Liver (tissue), 9 donors: Measurements from ENCODE around the gene PPP6R1. TPM values are rescaled to one million over a fixed set of nuclear protein-coding genes. Genes with fewer than 3 reads are reported as not detected.

Experiments used
- DNase-seq: peaks from one replicate; pipeline ENCODE4 v3.0.0-alpha.2; 2017; ENCODE audit warnings: low spot score
- H3K27ac ChIP-seq, 2 donors: one replicate each; pipeline ENCODE4 v1.7.0; 2013; ENCODE audit warnings: inconsistent platforms in 2 of 2, low read length in 2 of 2, control low read depth in 1 of 2, low read depth in 1 of 2, mild to moderate bottlenecking in 1 of 2
- H3K27me3 ChIP-seq, 4 donors: one replicate each; pipeline versions ENCODE4 v1.6.1 to v1.7.0; 2013; ENCODE audit warnings: low read length in 3 of 4, inconsistent platforms in 1 of 4, mild to moderate bottlenecking in 1 of 4, moderate library complexity in 1 of 4; ENCODE audit not compliant: control insufficient read depth in 4 of 4, insufficient read depth in 4 of 4
- H3K36me3 ChIP-seq, 4 donors: one replicate each; pipeline versions ENCODE4 v1.6.1 to v1.7.0; 2013; ENCODE audit warnings: low read length in 3 of 4, mild to moderate bottlenecking in 3 of 4, low read depth in 1 of 4, moderate library complexity in 1 of 4; ENCODE audit not compliant: control insufficient read depth in 4 of 4, insufficient read depth in 3 of 4
- H3K4me1 ChIP-seq, 4 donors: one replicate each; pipeline versions ENCODE4 v1.6.1 to v1.7.0; 2013; ENCODE audit warnings: low read length in 3 of 4, mild to moderate bottlenecking in 3 of 4, moderate library complexity in 1 of 4; ENCODE audit not compliant: control insufficient read depth in 4 of 4, insufficient read depth in 4 of 4
- H3K4me3 ChIP-seq, 3 donors: one replicate each; pipeline versions ENCODE4 v1.6.1 to v1.7.0; 2013; ENCODE audit warnings: low read length in 3 of 3, control low read depth in 1 of 3, low read depth in 1 of 3, mild to moderate bottlenecking in 1 of 3
- H3K9ac ChIP-seq, 2 donors: one replicate each; pipeline ENCODE4 v1.7.0; 2013; ENCODE audit warnings: low read length in 2 of 2, mild to moderate bottlenecking in 2 of 2, moderate library complexity in 2 of 2, control low read depth in 1 of 2, low read depth in 1 of 2
- H3K9me3 ChIP-seq, 4 donors: one replicate each; pipeline versions ENCODE4 v1.6.1 to v1.7.0; 2013; ENCODE audit warnings: low read length in 3 of 4; ENCODE audit not compliant: control insufficient read depth in 4 of 4
- EGR1 ChIP-seq, 2 donors: IDR thresholded peaks; 2 replicates each; pipeline ENCODE4 v1.6.1; 2016 to 2018; ENCODE audit warnings: antibody characterized with exemption in 2 of 2, low read depth in 2 of 2
- FOXA1 ChIP-seq: IDR thresholded peaks from 2 replicates; pipeline ENCODE4 v1.6.1; 2016; ENCODE audit warnings: antibody characterized with exemption
- FOXA2 ChIP-seq: IDR thresholded peaks from 2 replicates; pipeline ENCODE4 v1.6.1; 2016; ENCODE audit warnings: antibody characterized with exemption
- GABPA ChIP-seq, 2 donors: IDR thresholded peaks in 1 of 2; conservative IDR thresholded peaks in 1 of 2; 2 replicates each; pipeline ENCODE4 v1.6.1; 2016; ENCODE audit warnings: antibody characterized with exemption in 2 of 2, mild to moderate bottlenecking in 1 of 2, moderate library complexity in 1 of 2
- HNF4A ChIP-seq, 2 donors: conservative IDR thresholded peaks; 2 replicates each; pipeline ENCODE4 v1.6.1; 2016; ENCODE audit warnings: antibody characterized with exemption in 2 of 2, mild to moderate bottlenecking in 2 of 2
- JUND ChIP-seq, 2 donors: IDR thresholded peaks; 2 replicates each; pipeline ENCODE4 v1.6.1; 2016; ENCODE audit warnings: antibody characterized with exemption in 2 of 2
- NR2F2 ChIP-seq: IDR thresholded peaks from 2 replicates; pipeline ENCODE4 v1.6.1; 2016; ENCODE audit warnings: antibody characterized with exemption
- RXRA ChIP-seq, 2 donors: IDR thresholded peaks; 2 replicates each; pipeline ENCODE4 v1.6.1; 2017 to 2018; ENCODE audit warnings: antibody characterized with exemption in 2 of 2, mild to moderate bottlenecking in 1 of 2
- SP1 ChIP-seq: IDR thresholded peaks from 2 replicates; pipeline ENCODE4 v1.6.1; 2018; ENCODE audit warnings: antibody characterized with exemption, mild to moderate bottlenecking
- TAF1 ChIP-seq: conservative IDR thresholded peaks from 2 replicates; pipeline ENCODE4 v1.6.1; 2016; ENCODE audit warnings: antibody characterized with exemption, mild to moderate bottlenecking
- YY1 ChIP-seq: IDR thresholded peaks from 2 replicates; pipeline ENCODE4 v1.6.1; 2016; ENCODE audit warnings: antibody characterized with exemption, mild to moderate bottlenecking
- WGBS: extraction: QIAGEN DNeasy Blood & Tissue Kit; methylation state at CpG from one replicate; pipeline ENCODE4 v1.1.7; 2013; 5-methylcytosine and 5-hydroxymethylcytosine counted together
- polyA plus RNA-seq, 2 donors: library from polyadenylated mRNA; stranded (reverse) in 1 of 2; unstranded in 1 of 2; fragments of 200-250 nt in 1 of 2; fragments of >200 nt in 1 of 2; fragmentation: Nextera tagmentation in 1 of 2; extraction: Ambion mirVana in 1 of 2; gene quantifications; one replicate each; pipeline versions ENCODE4 v1.2.1 to v1.2.3, GENCODE V29; 2013 to 2015
- total RNA-seq, 2 donors: library from RNA; depleted of rRNA; stranded (reverse); fragments of >200 nt; gene quantifications; one replicate each; pipeline ENCODE4 v1.2.3, GENCODE V29; 2014
- TF ChIP-seq, protein P1 (sequence below): IDR thresholded peaks from 2 replicates; pipeline ENCODE4 v1.6.1; 2016; ENCODE audit warnings: antibody characterized with exemption
- TF ChIP-seq, protein P2 (sequence below): IDR thresholded peaks from 2 replicates; pipeline ENCODE4 v1.6.1; 2016; ENCODE audit warnings: antibody characterized with exemption, mild to moderate bottlenecking
- TF ChIP-seq, protein P3 (sequence below): fragments of 150-350 bp; IDR thresholded peaks from 2 replicates; pipeline ENCODE4 v1.5.1; 2017; ENCODE audit warnings: improper control_type of control experiment, low read depth, low read length; ENCODE audit not compliant: missing input control
- TF ChIP-seq, protein P4 (sequence below): IDR thresholded peaks from 2 replicates; pipeline ENCODE4 v1.6.1; 2016; ENCODE audit warnings: antibody characterized with exemption
- TF ChIP-seq, protein P5 (sequence below): IDR thresholded peaks from 2 replicates; pipeline ENCODE4 v1.6.1; 2016; ENCODE audit warnings: antibody characterized with exemption
- donor health status: healthy.
- donor health status: healthy.
- donor health status: healthy.
- donor health status: healthy.
- donor health status: healthy.

PPP6R1 gene
- total and polyA plus RNA-seq, 4 donors, result 5.5 to 40.1 (median 22.5) TPM

DNA sequence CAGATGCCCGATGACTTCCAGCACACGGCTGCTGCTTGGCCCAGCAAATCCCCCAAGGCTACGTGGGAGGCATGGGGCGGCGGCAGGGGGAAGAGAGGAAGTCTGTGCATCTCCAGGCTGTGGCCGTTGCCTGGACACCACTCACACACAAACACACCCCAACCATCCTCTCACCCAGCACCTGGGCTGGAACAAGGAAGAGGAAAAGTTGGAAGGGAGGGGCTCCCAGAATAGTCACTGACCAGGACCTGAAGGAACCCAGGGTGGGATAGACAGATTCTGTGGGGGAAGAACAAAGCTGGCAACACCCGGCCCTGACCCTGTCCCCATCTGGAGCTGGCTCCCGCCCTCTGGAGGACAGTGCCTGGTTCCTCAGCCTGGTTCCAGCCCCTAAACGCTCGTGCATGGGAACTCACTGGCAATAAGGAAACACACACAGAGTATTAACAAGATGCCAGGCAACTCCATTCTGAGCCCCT, 11.2 kb downstream of the PPP6R1 start:
- H3K27ac ChIP-seq, result no peak overlapping the region
- H3K27me3 ChIP-seq, result no peaks in the 10 kb centered on the region
- peaks cover 0 to 11% (median 4%) of the 10 kb centered on the region in 4 donors for H3K4me1 ChIP-seq
- H3K9ac ChIP-seq, result no peak overlapping the region
- WGBS, result 73% methylated on average over 10 of the region's 10 CpGs
- peaks cover 9 to 40% (median 23%) of the 10 kb centered on the region in 4 donors for H3K36me3 ChIP-seq
- DNase-seq, result no peak
- no peak for TF ChIP-seq FOXA1
- no peak for TF ChIP-seq JUND (IDR thresholded peaks at IDR 0.05)
- TF ChIP-seq, protein P1, sequence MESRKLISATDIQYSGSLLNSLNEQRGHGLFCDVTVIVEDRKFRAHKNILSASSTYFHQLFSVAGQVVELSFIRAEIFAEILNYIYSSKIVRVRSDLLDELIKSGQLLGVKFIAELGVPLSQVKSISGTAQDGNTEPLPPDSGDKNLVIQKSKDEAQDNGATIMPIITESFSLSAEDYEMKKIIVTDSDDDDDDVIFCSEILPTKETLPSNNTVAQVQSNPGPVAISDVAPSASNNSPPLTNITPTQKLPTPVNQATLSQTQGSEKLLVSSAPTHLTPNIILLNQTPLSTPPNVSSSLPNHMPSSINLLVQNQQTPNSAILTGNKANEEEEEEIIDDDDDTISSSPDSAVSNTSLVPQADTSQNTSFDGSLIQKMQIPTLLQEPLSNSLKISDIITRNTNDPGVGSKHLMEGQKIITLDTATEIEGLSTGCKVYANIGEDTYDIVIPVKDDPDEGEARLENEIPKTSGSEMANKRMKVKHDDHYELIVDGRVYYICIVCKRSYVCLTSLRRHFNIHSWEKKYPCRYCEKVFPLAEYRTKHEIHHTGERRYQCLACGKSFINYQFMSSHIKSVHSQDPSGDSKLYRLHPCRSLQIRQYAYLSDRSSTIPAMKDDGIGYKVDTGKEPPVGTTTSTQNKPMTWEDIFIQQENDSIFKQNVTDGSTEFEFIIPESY, result no peak
- no peak for TF ChIP-seq GABPA (IDR thresholded peaks at IDR 0.05 in 1 of 2, conservative IDR thresholded peaks at IDR 0.05 in 1 of 2)
- TF ChIP-seq, protein P2, sequence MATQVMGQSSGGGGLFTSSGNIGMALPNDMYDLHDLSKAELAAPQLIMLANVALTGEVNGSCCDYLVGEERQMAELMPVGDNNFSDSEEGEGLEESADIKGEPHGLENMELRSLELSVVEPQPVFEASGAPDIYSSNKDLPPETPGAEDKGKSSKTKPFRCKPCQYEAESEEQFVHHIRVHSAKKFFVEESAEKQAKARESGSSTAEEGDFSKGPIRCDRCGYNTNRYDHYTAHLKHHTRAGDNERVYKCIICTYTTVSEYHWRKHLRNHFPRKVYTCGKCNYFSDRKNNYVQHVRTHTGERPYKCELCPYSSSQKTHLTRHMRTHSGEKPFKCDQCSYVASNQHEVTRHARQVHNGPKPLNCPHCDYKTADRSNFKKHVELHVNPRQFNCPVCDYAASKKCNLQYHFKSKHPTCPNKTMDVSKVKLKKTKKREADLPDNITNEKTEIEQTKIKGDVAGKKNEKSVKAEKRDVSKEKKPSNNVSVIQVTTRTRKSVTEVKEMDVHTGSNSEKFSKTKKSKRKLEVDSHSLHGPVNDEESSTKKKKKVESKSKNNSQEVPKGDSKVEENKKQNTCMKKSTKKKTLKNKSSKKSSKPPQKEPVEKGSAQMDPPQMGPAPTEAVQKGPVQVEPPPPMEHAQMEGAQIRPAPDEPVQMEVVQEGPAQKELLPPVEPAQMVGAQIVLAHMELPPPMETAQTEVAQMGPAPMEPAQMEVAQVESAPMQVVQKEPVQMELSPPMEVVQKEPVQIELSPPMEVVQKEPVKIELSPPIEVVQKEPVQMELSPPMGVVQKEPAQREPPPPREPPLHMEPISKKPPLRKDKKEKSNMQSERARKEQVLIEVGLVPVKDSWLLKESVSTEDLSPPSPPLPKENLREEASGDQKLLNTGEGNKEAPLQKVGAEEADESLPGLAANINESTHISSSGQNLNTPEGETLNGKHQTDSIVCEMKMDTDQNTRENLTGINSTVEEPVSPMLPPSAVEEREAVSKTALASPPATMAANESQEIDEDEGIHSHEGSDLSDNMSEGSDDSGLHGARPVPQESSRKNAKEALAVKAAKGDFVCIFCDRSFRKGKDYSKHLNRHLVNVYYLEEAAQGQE, result no peak
- TF ChIP-seq NR2F2, result no peak
- TF ChIP-seq RXRA (IDR thresholded peaks at IDR 0.05), result no peak
- no peak for TF ChIP-seq YY1
- TF ChIP-seq, protein P3, sequence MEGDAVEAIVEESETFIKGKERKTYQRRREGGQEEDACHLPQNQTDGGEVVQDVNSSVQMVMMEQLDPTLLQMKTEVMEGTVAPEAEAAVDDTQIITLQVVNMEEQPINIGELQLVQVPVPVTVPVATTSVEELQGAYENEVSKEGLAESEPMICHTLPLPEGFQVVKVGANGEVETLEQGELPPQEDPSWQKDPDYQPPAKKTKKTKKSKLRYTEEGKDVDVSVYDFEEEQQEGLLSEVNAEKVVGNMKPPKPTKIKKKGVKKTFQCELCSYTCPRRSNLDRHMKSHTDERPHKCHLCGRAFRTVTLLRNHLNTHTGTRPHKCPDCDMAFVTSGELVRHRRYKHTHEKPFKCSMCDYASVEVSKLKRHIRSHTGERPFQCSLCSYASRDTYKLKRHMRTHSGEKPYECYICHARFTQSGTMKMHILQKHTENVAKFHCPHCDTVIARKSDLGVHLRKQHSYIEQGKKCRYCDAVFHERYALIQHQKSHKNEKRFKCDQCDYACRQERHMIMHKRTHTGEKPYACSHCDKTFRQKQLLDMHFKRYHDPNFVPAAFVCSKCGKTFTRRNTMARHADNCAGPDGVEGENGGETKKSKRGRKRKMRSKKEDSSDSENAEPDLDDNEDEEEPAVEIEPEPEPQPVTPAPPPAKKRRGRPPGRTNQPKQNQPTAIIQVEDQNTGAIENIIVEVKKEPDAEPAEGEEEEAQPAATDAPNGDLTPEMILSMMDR, result no peak
- TF ChIP-seq FOXA2, result no peak
- no peak for TF ChIP-seq SP1
- TF ChIP-seq EGR1 (IDR thresholded peaks at IDR 0.05; ENCODE audit: low read depth in 2 of 2), result no peak
- TF ChIP-seq, protein P4, sequence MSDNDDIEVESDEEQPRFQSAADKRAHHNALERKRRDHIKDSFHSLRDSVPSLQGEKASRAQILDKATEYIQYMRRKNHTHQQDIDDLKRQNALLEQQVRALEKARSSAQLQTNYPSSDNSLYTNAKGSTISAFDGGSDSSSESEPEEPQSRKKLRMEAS, result no peak
- TF ChIP-seq, protein P5, sequence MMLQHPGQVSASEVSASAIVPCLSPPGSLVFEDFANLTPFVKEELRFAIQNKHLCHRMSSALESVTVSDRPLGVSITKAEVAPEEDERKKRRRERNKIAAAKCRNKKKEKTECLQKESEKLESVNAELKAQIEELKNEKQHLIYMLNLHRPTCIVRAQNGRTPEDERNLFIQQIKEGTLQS, result no peak
- no peak for TF ChIP-seq TAF1
- no peak for TF ChIP-seq HNF4A (conservative IDR thresholded peaks at IDR 0.05)
- no peaks in the 10 kb centered on the region for H3K9me3 ChIP-seq
- H3K4me3 ChIP-seq, result no peak overlapping the region
